Measurements from ENCODE around the gene RCC2. TPM values are rescaled to one million over a fixed set of nuclear protein-coding genes. Genes with fewer than 3 reads are reported as not detected.
A peak's percentile ranks its signal among the peaks of the same experiment; 100 is the strongest.

The RCC2 gene
- total and polyA plus RNA-seq, 4 donors = 2.1 to 36.7 (median 8.1) TPM

DNA sequence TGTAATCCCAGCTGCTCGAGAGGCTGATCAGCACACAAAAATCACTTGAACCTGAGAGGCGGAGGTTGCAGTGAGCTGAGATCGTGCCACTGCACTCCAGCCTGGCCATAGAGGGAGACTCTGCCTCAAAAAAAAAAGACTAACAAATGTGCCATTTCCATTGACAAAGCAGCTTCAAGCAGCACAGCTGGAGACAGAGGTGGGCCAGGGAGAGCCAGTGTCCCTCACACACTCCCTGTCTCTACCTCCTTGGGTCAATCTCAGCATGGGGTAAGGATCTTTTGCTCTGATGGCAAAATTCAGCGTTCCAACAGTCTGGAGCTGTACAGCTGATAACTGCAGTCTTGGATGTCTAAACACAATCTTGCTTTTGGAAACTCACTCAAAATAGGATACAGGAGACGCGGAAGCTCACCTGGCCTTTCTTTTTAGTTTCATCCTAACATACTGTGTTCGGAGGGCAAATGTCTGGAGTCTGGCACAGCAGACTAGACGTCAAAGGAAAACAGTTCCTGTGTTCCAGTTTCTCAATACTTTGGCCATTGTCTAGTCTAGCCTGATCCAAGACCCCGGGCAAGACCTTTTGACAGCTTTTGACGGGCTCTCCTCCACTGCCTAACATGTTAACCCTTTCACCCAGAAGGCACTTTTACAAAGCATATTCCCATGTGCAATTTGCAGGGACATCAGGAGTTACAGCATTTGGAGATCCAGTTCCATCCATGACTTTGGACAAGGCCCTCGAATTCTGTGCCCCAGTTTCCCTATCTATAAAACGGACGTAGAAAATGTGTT is 2.9 kb downstream of the RCC2 start:
- Histone ChIP-seq H3K9ac (ENCODE audit: low read depth in 1 of 2, low read length in 2 of 2) (no peak overlapping the region), H3K36me3 (ENCODE audit: control insufficient read depth in 4 of 4, insufficient read depth in 3 of 4, low read depth in 1 of 4, low read length in 3 of 4) (peaks cover 0 to 2% (median 0%) of the 10 kb centered on the region in 4 donors), H3K9me3 (ENCODE audit: control insufficient read depth in 4 of 4, low read length in 3 of 4) (no peaks in the 10 kb centered on the region), H3K4me3 (ENCODE audit: low read depth in 1 of 3, low read length in 3 of 3) (peak overlapping the region in 1 of 3 donors; percentile 85), H3K27ac (ENCODE audit: low read depth in 1 of 2, low read length in 2 of 2) (peak overlapping the region in 1 of 2 donors; percentile 29), H3K27me3 (ENCODE audit: control insufficient read depth in 4 of 4, insufficient read depth in 4 of 4, low read length in 3 of 4) (no peaks in the 10 kb centered on the region), H3K4me1 (ENCODE audit: control insufficient read depth in 4 of 4, insufficient read depth in 4 of 4, low read length in 3 of 4) (peaks cover 5 to 16% (median 11%) of the 10 kb centered on the region in 4 donors)
- DNase-seq (ENCODE audit: low spot score) = no peak
- no peak for TF ChIP-seq RAD21 (IDR thresholded peaks at IDR 0.05)
- no peak for TF ChIP-seq YY1 (IDR thresholded peaks at IDR 0.05)
- peak; percentile 11 for TF ChIP-seq NR2F2 (IDR thresholded peaks at IDR 0.05)
- TF ChIP-seq, protein P1, sequence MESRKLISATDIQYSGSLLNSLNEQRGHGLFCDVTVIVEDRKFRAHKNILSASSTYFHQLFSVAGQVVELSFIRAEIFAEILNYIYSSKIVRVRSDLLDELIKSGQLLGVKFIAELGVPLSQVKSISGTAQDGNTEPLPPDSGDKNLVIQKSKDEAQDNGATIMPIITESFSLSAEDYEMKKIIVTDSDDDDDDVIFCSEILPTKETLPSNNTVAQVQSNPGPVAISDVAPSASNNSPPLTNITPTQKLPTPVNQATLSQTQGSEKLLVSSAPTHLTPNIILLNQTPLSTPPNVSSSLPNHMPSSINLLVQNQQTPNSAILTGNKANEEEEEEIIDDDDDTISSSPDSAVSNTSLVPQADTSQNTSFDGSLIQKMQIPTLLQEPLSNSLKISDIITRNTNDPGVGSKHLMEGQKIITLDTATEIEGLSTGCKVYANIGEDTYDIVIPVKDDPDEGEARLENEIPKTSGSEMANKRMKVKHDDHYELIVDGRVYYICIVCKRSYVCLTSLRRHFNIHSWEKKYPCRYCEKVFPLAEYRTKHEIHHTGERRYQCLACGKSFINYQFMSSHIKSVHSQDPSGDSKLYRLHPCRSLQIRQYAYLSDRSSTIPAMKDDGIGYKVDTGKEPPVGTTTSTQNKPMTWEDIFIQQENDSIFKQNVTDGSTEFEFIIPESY (IDR thresholded peaks at IDR 0.05) = no peak
- 43% methylated on average over 13 of the region's 13 CpGs for WGBS

GRCh38 chr1:17434601-17435000 is 4.9 kb downstream of the RCC2 start:
- H3K9ac ChIP-seq (ENCODE audit: low read depth in 1 of 2, low read length in 2 of 2) = no peak overlapping the region
- H3K4me1 ChIP-seq (ENCODE audit: control insufficient read depth in 4 of 4, insufficient read depth in 4 of 4, low read length in 3 of 4) = peaks cover 5 to 14% (median 10%) of the 10 kb centered on the region in 4 donors
- no peaks in the 10 kb centered on the region for H3K27me3 ChIP-seq (ENCODE audit: control insufficient read depth in 4 of 4, insufficient read depth in 4 of 4, low read length in 3 of 4)
- H3K36me3 ChIP-seq (ENCODE audit: control insufficient read depth in 4 of 4, insufficient read depth in 3 of 4, low read depth in 1 of 4, low read length in 3 of 4) = peaks cover 0 to 2% (median 0%) of the 10 kb centered on the region in 4 donors
- TF ChIP-seq, protein P2, sequence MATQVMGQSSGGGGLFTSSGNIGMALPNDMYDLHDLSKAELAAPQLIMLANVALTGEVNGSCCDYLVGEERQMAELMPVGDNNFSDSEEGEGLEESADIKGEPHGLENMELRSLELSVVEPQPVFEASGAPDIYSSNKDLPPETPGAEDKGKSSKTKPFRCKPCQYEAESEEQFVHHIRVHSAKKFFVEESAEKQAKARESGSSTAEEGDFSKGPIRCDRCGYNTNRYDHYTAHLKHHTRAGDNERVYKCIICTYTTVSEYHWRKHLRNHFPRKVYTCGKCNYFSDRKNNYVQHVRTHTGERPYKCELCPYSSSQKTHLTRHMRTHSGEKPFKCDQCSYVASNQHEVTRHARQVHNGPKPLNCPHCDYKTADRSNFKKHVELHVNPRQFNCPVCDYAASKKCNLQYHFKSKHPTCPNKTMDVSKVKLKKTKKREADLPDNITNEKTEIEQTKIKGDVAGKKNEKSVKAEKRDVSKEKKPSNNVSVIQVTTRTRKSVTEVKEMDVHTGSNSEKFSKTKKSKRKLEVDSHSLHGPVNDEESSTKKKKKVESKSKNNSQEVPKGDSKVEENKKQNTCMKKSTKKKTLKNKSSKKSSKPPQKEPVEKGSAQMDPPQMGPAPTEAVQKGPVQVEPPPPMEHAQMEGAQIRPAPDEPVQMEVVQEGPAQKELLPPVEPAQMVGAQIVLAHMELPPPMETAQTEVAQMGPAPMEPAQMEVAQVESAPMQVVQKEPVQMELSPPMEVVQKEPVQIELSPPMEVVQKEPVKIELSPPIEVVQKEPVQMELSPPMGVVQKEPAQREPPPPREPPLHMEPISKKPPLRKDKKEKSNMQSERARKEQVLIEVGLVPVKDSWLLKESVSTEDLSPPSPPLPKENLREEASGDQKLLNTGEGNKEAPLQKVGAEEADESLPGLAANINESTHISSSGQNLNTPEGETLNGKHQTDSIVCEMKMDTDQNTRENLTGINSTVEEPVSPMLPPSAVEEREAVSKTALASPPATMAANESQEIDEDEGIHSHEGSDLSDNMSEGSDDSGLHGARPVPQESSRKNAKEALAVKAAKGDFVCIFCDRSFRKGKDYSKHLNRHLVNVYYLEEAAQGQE (IDR thresholded peaks at IDR 0.05) = no peak
- no peak for TF ChIP-seq FOXA1 (IDR thresholded peaks at IDR 0.05)
- TF ChIP-seq, protein P3, sequence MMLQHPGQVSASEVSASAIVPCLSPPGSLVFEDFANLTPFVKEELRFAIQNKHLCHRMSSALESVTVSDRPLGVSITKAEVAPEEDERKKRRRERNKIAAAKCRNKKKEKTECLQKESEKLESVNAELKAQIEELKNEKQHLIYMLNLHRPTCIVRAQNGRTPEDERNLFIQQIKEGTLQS (IDR thresholded peaks at IDR 0.05) = no peak
- TF ChIP-seq MAX (IDR thresholded peaks at IDR 0.05) = no peak
- no peak for TF ChIP-seq NR2F2 (IDR thresholded peaks at IDR 0.05)
- TF ChIP-seq RAD21 (IDR thresholded peaks at IDR 0.05) = no peak
- TF ChIP-seq JUND (IDR thresholded peaks at IDR 0.05) = no peak
- no peak for TF ChIP-seq HNF4A (conservative IDR thresholded peaks at IDR 0.05)
- TF ChIP-seq GABPA (IDR thresholded peaks at IDR 0.05 in 1 of 2, conservative IDR thresholded peaks at IDR 0.05 in 1 of 2) = no peak
- no peak for TF ChIP-seq FOXA2 (IDR thresholded peaks at IDR 0.05)
- TF ChIP-seq CTCF (IDR thresholded peaks at IDR 0.05; ENCODE audit: low read depth, low read length, missing input control) = no peak
- TF ChIP-seq, protein P1 (IDR thresholded peaks at IDR 0.05) = no peak
- 85% methylated on average over 9 of the region's 9 CpGs for WGBS
- no peak for DNase-seq (ENCODE audit: low spot score)
- H3K4me3 ChIP-seq (ENCODE audit: low read depth in 1 of 3, low read length in 3 of 3) = no peak overlapping the region
- H3K27ac ChIP-seq (ENCODE audit: low read depth in 1 of 2, low read length in 2 of 2) = no peak overlapping the region
- no peaks in the 10 kb centered on the region for H3K9me3 ChIP-seq (ENCODE audit: control insufficient read depth in 4 of 4, low read length in 3 of 4)
